K562 (cell line): ENCODE measurements around the gene CDH7. TPM values are rescaled to one million over a fixed set of nuclear protein-coding genes. Genes with fewer than 3 reads are reported as not detected.

Experiments used
- ATAC-seq: fragments of 200-7000 bp; cut with Tn5 transposase; 3 replicates; pipeline ENCODE4 v1.9.1; 2020; ENCODE audit warnings: moderate library complexity
- BruUV-seq: library from RNA; stranded (reverse); fragments of 400-500 nt; replicated peaks from 2 replicates; lab custom pipeline; 2021; lab: Mats Ljungman, UMichigan
- CTCF ChIA-PET: fragments of 300-600 bp; formaldehyde crosslinking; extraction: SDS; loops from one replicate; lab custom pipeline; 2021; ENCODE audit warnings: low intra/inter-chr PET ratio; lab: Yijun Ruan, JAX
- POLR2A ChIA-PET: fragments of 300-600, 350-650 bp; sonication (Branson Sonifier 250); formaldehyde crosslinking; extraction: SDS; loops from one replicate; lab custom pipeline; 2021; ENCODE audit warnings: antibody characterized with exemption, inconsistent platforms; lab: Yijun Ruan, JAX
- DNase-seq, 4 experiments: peaks; one replicate each; pipeline versions ENCODE4 v3.0.0 to v3.0.0-alpha.2; 2011 to 2018; ENCODE audit warnings: low spot score in 3 of 4, mixed read lengths in 3 of 4; ENCODE audit errors: extremely low read depth in 1 of 4
- FAIRE-seq: peaks from 2 replicates; lab custom pipeline; 2011; peaks lifted over from hg19 to GRCh38; lab: Jason Lieb, UNC
- H2AFZ ChIP-seq: 2 replicates; pipeline ENCODE4 v1.6.0; 2011; ENCODE audit warnings: low read depth, low read length, control low read depth, inconsistent platforms
- H3K27ac ChIP-seq: fragments of 200-600 bp; 3 replicates; pipeline ENCODE4 v1.8.0; 2011; ENCODE audit warnings: low read depth, mild to moderate bottlenecking, control low read depth, inconsistent platforms, low read length, moderate library complexity, mixed read lengths; ENCODE audit errors: extremely low read depth
- H3K27me3 ChIP-seq, 2 experiments: fragments of 300-600 bp in 1 of 2; 2 replicates in 1 of 2; 3 replicates in 1 of 2; pipeline versions ENCODE4 v1.6.0 to v1.8.0; 2011; ENCODE audit warnings: inconsistent platforms in 2 of 2, low read length in 2 of 2, mild to moderate bottlenecking in 1 of 2, mixed read lengths in 1 of 2, moderate library complexity in 1 of 2; ENCODE audit not compliant: control insufficient read depth in 2 of 2, insufficient read depth in 2 of 2
- H3K36me3 ChIP-seq: fragments of 300-600 bp; 3 replicates; pipeline ENCODE4 v1.8.0; 2011; ENCODE audit warnings: mild to moderate bottlenecking, low read length, inconsistent platforms; ENCODE audit not compliant: control insufficient read depth, insufficient read depth
- H3K4me1 ChIP-seq, 2 experiments: fragments of 200-600 bp in 1 of 2; replicated peaks in 1 of 2; 2 replicates in 1 of 2; 3 replicates in 1 of 2; pipeline versions ENCODE4 v1.5.1 to v1.8.0; 2011; ENCODE audit warnings: inconsistent platforms in 2 of 2, low read length in 2 of 2, mild to moderate bottlenecking in 1 of 2, mixed read lengths in 1 of 2, moderate library complexity in 1 of 2; ENCODE audit not compliant: control insufficient read depth in 2 of 2, insufficient read depth in 2 of 2
- H3K4me2 ChIP-seq: 2 replicates; pipeline ENCODE4 v1.6.1; 2011; ENCODE audit warnings: low read length, control low read depth, inconsistent platforms, mixed read lengths; ENCODE audit not compliant: insufficient read depth
- H3K4me3 ChIP-seq: fragments of 200-600 bp; sonication (generic), shearing (Covaris generic); 2 replicates; pipeline ENCODE4 v1.5.1; 2016; ENCODE audit warnings: control low read depth, inconsistent platforms
- H3K79me2 ChIP-seq: fragments of 200-600 bp; 3 replicates; pipeline ENCODE4 v1.8.0; 2011; ENCODE audit warnings: low read length, inconsistent platforms; ENCODE audit not compliant: control insufficient read depth, insufficient read depth
- H3K9ac ChIP-seq, 2 experiments: 2 replicates each; pipeline versions ENCODE4 v1.6.0 to v1.6.1; 2011; ENCODE audit warnings: low read depth in 2 of 2, low read length in 2 of 2, control low read depth in 1 of 2, inconsistent platforms in 1 of 2, mild to moderate bottlenecking in 1 of 2, mixed read lengths in 1 of 2; ENCODE audit not compliant: insufficient read depth in 1 of 2
- H3K9me1 ChIP-seq: one replicate; pipeline ENCODE4 v1.6.0; 2011; ENCODE audit warnings: inconsistent platforms, mild to moderate bottlenecking, low read length, moderate library complexity; ENCODE audit not compliant: control insufficient read depth, insufficient read depth
- H3K9me3 ChIP-seq: replicated peaks from 2 replicates; pipeline ENCODE4 v1.5.1; 2011; ENCODE audit warnings: low read depth, low read length, inconsistent platforms; ENCODE audit not compliant: control insufficient read depth, insufficient read depth
- H4K20me1 ChIP-seq: replicated peaks from 2 replicates; pipeline ENCODE4 v1.6.1; 2011; ENCODE audit warnings: low read length, inconsistent platforms, mixed read lengths; ENCODE audit not compliant: control insufficient read depth, insufficient read depth
- ELK1 ChIP-seq: sonication (generic); formaldehyde crosslinking; IDR thresholded peaks from 2 replicates; pipeline ENCODE4 v1.8.1; 2022; ENCODE audit warnings: missing genetic modification reagents
- ETV1 ChIP-seq: fragments of 450-650 bp; conservative IDR thresholded peaks from 2 replicates; pipeline ENCODE4 v1.6.1; 2016; ENCODE audit warnings: missing genetic modification characterization, control low read depth, low read depth, missing compliant biosample characterization
- JUN ChIP-seq, 2 experiments: sonication (generic) in 1 of 2; formaldehyde crosslinking in 1 of 2; IDR thresholded peaks; 2 replicates each; pipeline versions ENCODE4 v1.6.1 to v1.8.0; 2012 to 2022; ENCODE audit warnings: borderline replicate concordance in 2 of 2, mild to moderate bottlenecking in 2 of 2, improper control_type of control experiment in 1 of 2, low read depth in 1 of 2, low read length in 1 of 2, missing genetic modification reagents in 1 of 2
- WGBS: fragments of 100-300 bp; shearing (Covaris generic); methylation state at CpG from one replicate; pipeline ENCODE4 v1.1.6; 2016; ENCODE audit warnings: low coverage, mixed read lengths; ENCODE audit not compliant: insufficient coverage; ENCODE audit errors: missing lambda C conversion rate; 5-methylcytosine and 5-hydroxymethylcytosine counted together
- in situ Hi-C: fragments of 300-500 bp; cut with MboI; formaldehyde crosslinking; loops from 4 replicates; pipeline ENCODE4 v1.15.0; 2018; ENCODE audit warnings: inconsistent platforms, mixed read lengths
- intact Hi-C: fragments of 100-400 bp; cut with micrococcal nuclease; formaldehyde crosslinking; loops from 2 replicates; pipeline ENCODE4 v1.14.2; 2022
- polyA plus RNA-seq, 8 experiments: library from polyadenylated mRNA; depleted of rRNA in 4 of 8; stranded (reverse) in 5 of 8; unstranded in 3 of 8; fragments of >200 nt; fragmentation: Nextera tagmentation in 2 of 8; fragmentation: Illumina TruSeq in 1 of 8; extraction: Ambion mirVana in 2 of 8; extraction: Trizol in 1 of 8; gene quantifications; 2 replicates each; pipeline versions ENCODE4 v1.2.1 to v1.2.3, GENCODE V29; 2011 to 2014; ENCODE audit warnings: inconsistent platforms in 1 of 8, missing spikeins in 1 of 8
- total RNA-seq, 7 experiments: library from RNA; depleted of rRNA in 6 of 7; stranded (reverse); fragments of >200 nt in 6 of 7; fragmentation: Illumina TruSeq in 2 of 7; extraction: Trizol in 2 of 7; gene quantifications; 2 replicates each; pipeline versions ENCODE4 v1.2.1 to v1.2.3, GENCODE V29; 2011 to 2021; ENCODE audit warnings: low replicate concordance in 1 of 7

The CDH7 gene
- total and polyA plus RNA-seq, 9 of the 15 experiments (the other 6 are each of a cell fraction or from before 2014, with no cell fraction given): 0.01 to 0.07 (median 0.05) TPM; not detected in 6

- in situ Hi-C loops: no loop called here
- Histone ChIP-seq H3K9ac (no peak overlapping the region), H3K4me1 (no peaks in the 10 kb centered on the region), H3K4me3 (no peak overlapping the region), H3K9me3 (0 out of 2 replicates have a peak, but pooled peaks cover 1% of the 10 kb centered on the region), H3K27me3 (no peaks in the 10 kb centered on the region), H3K36me3 (no peaks in the 10 kb centered on the region), H2AFZ (no peak overlapping the region), H3K4me2 (no peak overlapping the region), H3K27ac (no peak overlapping the region), H4K20me1 (no peaks in the 10 kb centered on the region), H3K79me2 (no peaks in the 10 kb centered on the region), H3K9me1 (no peaks in the 10 kb centered on the region)
- TF ChIP-seq JUN (IDR thresholded peaks at IDR 0.05; ENCODE audit: borderline replicate concordance, low read depth, low read length) (no peak), JUN (CRISPR knock-in tag; IDR thresholded peaks at IDR 0.05; ENCODE audit: borderline replicate concordance) (no peak), ELK1 (CRISPR knock-in tag) (no peak), ETV1 (no peak)
- 0% methylated on average over 3 of the region's 3 CpGs for WGBS
- DNase-seq: no peak
- CTCF ChIA-PET: no interaction called here
- intact Hi-C loops: no loop called here
- no TSS peak for BruUV-seq
- POLR2A ChIA-PET: no interaction called here
- no peak for ATAC-seq
- no peak for FAIRE-seq
Observed at GRCh38 chr18:65761636-65762295, 11.0 kb downstream of the CDH7 start.
